Upper lobe of right lung (tissue), 1 donor: ENCODE results near the gene ADGRL3. TPM values are rescaled to one million over a fixed set of nuclear protein-coding genes. Genes with fewer than 3 reads are reported as not detected.

ENCODE experiments used
- ATAC-seq: fragments of 200-7000 bp; cut with Tn5 transposase; one replicate; pipeline ENCODE4 v1.9.1; 2020; ENCODE audit warnings: mild to moderate bottlenecking, moderate library complexity
- DNase-seq: peaks from one replicate; pipeline ENCODE4 v3.0.0-alpha.2; 2020
- H3K27ac ChIP-seq: fragments of 200-600 bp; one replicate; pipeline ENCODE4 v1.8.0; 2022
- H3K27me3 ChIP-seq: fragments of 200-600 bp; one replicate; pipeline ENCODE4 v1.8.0; 2022; ENCODE audit warnings: mild to moderate bottlenecking
- H3K36me3 ChIP-seq: fragments of 200-600 bp; one replicate; pipeline ENCODE4 v1.8.0; 2022
- H3K4me1 ChIP-seq: fragments of 200-600 bp; one replicate; pipeline ENCODE4 v1.8.0; 2022
- H3K4me3 ChIP-seq: fragments of 200-600 bp; one replicate; pipeline ENCODE4 v1.8.0; 2022; ENCODE audit warnings: mild to moderate bottlenecking
- H3K9me3 ChIP-seq: fragments of 200-600 bp; one replicate; pipeline ENCODE4 v1.8.0; 2022
- CTCF ChIP-seq: fragments of 200-600 bp; IDR thresholded peaks from one replicate; pipeline ENCODE4 v1.8.0; 2022; ENCODE audit warnings: antibody characterized with exemption
- intact Hi-C: fragments of 100-400 bp; cut with DNase I; formaldehyde crosslinking; loops from one replicate; pipeline ENCODE4 v1.11.0; 2022
- total RNA-seq: library from RNA; stranded (reverse); fragmentation: NEBNext Ultra II Directional; extraction: Animal tissue kit (Norgen Biotek cat#: 25700); gene quantifications from one replicate; pipeline ENCODE4 v1.2.1, GENCODE V29; 2021
- donor health status: DM: no; HTN: yes; CAD: no; lungs with severe emphysema.

ADGRL3 gene
- total RNA-seq, 1 donor from 2014 or later: 4.0 TPM

- Histone ChIP-seq H3K36me3 (no peaks in the 10 kb centered on the region), H3K4me1 (no peaks in the 10 kb centered on the region), H3K27me3 (no peaks in the 10 kb centered on the region), H3K4me3 (no peak overlapping the region), H3K27ac (no peak overlapping the region), H3K9me3 (no peaks in the 10 kb centered on the region)
- TF ChIP-seq CTCF: no peak
- intact Hi-C loops: no loop called here
- DNase-seq: no peak
- no peak for ATAC-seq
Measured at GRCh38 chr4:61312526-61312925, 112.4 kb downstream of the ADGRL3 start.

GRCh38 chr4:61318431-61318830, 118.3 kb downstream of the ADGRL3 start:
- no peaks in the 10 kb centered on the region for H3K9me3 ChIP-seq
- intact Hi-C loops: no loop called here
- no peak overlapping the region for H3K4me3 ChIP-seq
- no peaks in the 10 kb centered on the region for H3K4me1 ChIP-seq
- ATAC-seq (no peak), DNase-seq (no peak)
- H3K36me3 ChIP-seq: no peaks in the 10 kb centered on the region
- no peaks in the 10 kb centered on the region for H3K27me3 ChIP-seq
- no peak overlapping the region for H3K27ac ChIP-seq
- no peak for TF ChIP-seq CTCF

GRCh38 chr4:61319156-61319555, 119.0 kb downstream of the ADGRL3 start:
- intact Hi-C loops: no loop called here
- H3K9me3 ChIP-seq: no peaks in the 10 kb centered on the region
- H3K27ac ChIP-seq: no peak overlapping the region
- no peak for TF ChIP-seq CTCF
- H3K4me1 ChIP-seq: no peaks in the 10 kb centered on the region
- H3K27me3 ChIP-seq: no peaks in the 10 kb centered on the region
- no peaks in the 10 kb centered on the region for H3K36me3 ChIP-seq
- ATAC-seq (no peak), DNase-seq (no peak)
- H3K4me3 ChIP-seq: no peak overlapping the region

GRCh38 chr4:61320154-61320553, 120.0 kb downstream of the ADGRL3 start:
- H3K27me3 ChIP-seq: no peaks in the 10 kb centered on the region
- intact Hi-C loops: no loop called here
- no peak overlapping the region for H3K4me3 ChIP-seq
- DNase-seq (no peak), ATAC-seq (no peak)
- no peaks in the 10 kb centered on the region for H3K36me3 ChIP-seq
- no peak for TF ChIP-seq CTCF
- H3K4me1 ChIP-seq: no peaks in the 10 kb centered on the region
- H3K9me3 ChIP-seq: no peaks in the 10 kb centered on the region
- no peak overlapping the region for H3K27ac ChIP-seq

- no peaks in the 10 kb centered on the region for H3K4me1 ChIP-seq
- ATAC-seq (no peak), DNase-seq (no peak)
- H3K27me3 ChIP-seq: no peaks in the 10 kb centered on the region
- H3K36me3 ChIP-seq: no peaks in the 10 kb centered on the region
- no peak overlapping the region for H3K27ac ChIP-seq
- no peak for TF ChIP-seq CTCF
- H3K9me3 ChIP-seq: no peaks in the 10 kb centered on the region
- H3K4me3 ChIP-seq: no peak overlapping the region
- intact Hi-C loops: no loop called here
Measured at GRCh38 chr4:61320631-61321030, 120.5 kb downstream of the ADGRL3 start.

- Histone ChIP-seq H3K9me3 (no peaks in the 10 kb centered on the region), H3K36me3 (no peaks in the 10 kb centered on the region), H3K27ac (no peak overlapping the region), H3K4me3 (no peak overlapping the region), H3K27me3 (no peaks in the 10 kb centered on the region), H3K4me1 (no peaks in the 10 kb centered on the region)
- intact Hi-C loops: no loop called here
- DNase-seq: no peak
- TF ChIP-seq CTCF: no peak
- ATAC-seq: no peak
Measured at GRCh38 chr4:61332693-61333092, 132.6 kb downstream of the ADGRL3 start.
